Measurements from ENCODE around the gene GLCCI1.

The GLCCI1 gene

GRCh38 chr7:8120390-8121058, 151.9 kb downstream of the GLCCI1 start:
- H3K27ac ChIP-seq (replicated peaks), result no peak overlapping the region
- H3K4me3 ChIP-seq (replicated peaks; ENCODE audit: insufficient read depth, low read length), result no peak overlapping the region
- DNase-seq (ENCODE audit: low read depth in 1 of 2, low spot score in 1 of 2), result no peak
- TF ChIP-seq POLR2AphosphoS5 (IDR thresholded peaks at IDR 0.05; ENCODE audit: low read depth), result no peak
- TF ChIP-seq REST (IDR thresholded peaks at IDR 0.05; ENCODE audit: insufficient replicate concordance, low read depth), result no peak
- no peak for TF ChIP-seq GABPA (IDR thresholded peaks at IDR 0.05; ENCODE audit: low read depth)
- no peak for TF ChIP-seq SPI1 (IDR thresholded peaks at IDR 0.05; ENCODE audit: borderline replicate concordance, low read depth)
- TF ChIP-seq CTCF (IDR thresholded peaks at IDR 0.05; ENCODE audit: insufficient read depth, low read length), result no peak
- H3K27me3 ChIP-seq (ENCODE audit: insufficient read depth, poor library complexity, severe bottlenecking), result no peaks in the 10 kb centered on the region

GRCh38 chr7:8121243-8121642, 152.6 kb downstream of the GLCCI1 start:
- no peak overlapping the region for H3K27ac ChIP-seq (replicated peaks)
- TF ChIP-seq CTCF (IDR thresholded peaks at IDR 0.05; ENCODE audit: insufficient read depth, low read length) (no peak), SPI1 (IDR thresholded peaks at IDR 0.05; ENCODE audit: borderline replicate concordance, low read depth) (no peak), POLR2AphosphoS5 (IDR thresholded peaks at IDR 0.05; ENCODE audit: low read depth) (no peak), GABPA (IDR thresholded peaks at IDR 0.05; ENCODE audit: low read depth) (no peak), REST (IDR thresholded peaks at IDR 0.05; ENCODE audit: insufficient replicate concordance, low read depth) (no peak)
- no peak overlapping the region for H3K4me3 ChIP-seq (replicated peaks; ENCODE audit: insufficient read depth, low read length)
- no peak for DNase-seq (ENCODE audit: low read depth in 1 of 2, low spot score in 1 of 2)
- no peaks in the 10 kb centered on the region for H3K27me3 ChIP-seq (ENCODE audit: insufficient read depth, poor library complexity, severe bottlenecking)

- H3K27ac ChIP-seq (replicated peaks), result peak overlapping the region; percentile 80
- no peak overlapping the region for H3K4me3 ChIP-seq (replicated peaks; ENCODE audit: insufficient read depth, low read length)
- peak in 1 of 2 experiments; percentile 85 for DNase-seq (ENCODE audit: low read depth in 1 of 2, low spot score in 1 of 2)
These were observed 157.3 kb downstream of the GLCCI1 start for GRCh38 chr7:8125680-8126444.

More at GRCh38 chr7:8125680-8126444, 157.3 kb downstream of the GLCCI1 start:
- no peaks in the 10 kb centered on the region for H3K27me3 ChIP-seq (ENCODE audit: insufficient read depth, poor library complexity, severe bottlenecking)
- TF ChIP-seq REST (IDR thresholded peaks at IDR 0.05; ENCODE audit: insufficient replicate concordance, low read depth) (no peak), POLR2AphosphoS5 (IDR thresholded peaks at IDR 0.05; ENCODE audit: low read depth) (peak; percentile 27; the same call in 1 of the 2 replicates), CTCF (IDR thresholded peaks at IDR 0.05; ENCODE audit: insufficient read depth, low read length) (no peak), SPI1 (IDR thresholded peaks at IDR 0.05; ENCODE audit: borderline replicate concordance, low read depth) (peak; percentile 91), GABPA (IDR thresholded peaks at IDR 0.05; ENCODE audit: low read depth) (no peak)
